HFF-Myc (cell line): Measurements from ENCODE around the gene HSBP1.

Experiments used
- DNase-seq: peaks from one replicate; pipeline ENCODE4 v3.0.0-alpha.2; 2011; ENCODE audit warnings: low read depth; ENCODE audit errors: extremely low read depth
- H3K4me3 ChIP-seq: replicated peaks from 2 replicates; pipeline ENCODE4 v1.5.1; 2011; ENCODE audit warnings: low read depth, mild to moderate bottlenecking, control low read depth, low read length
- CTCF ChIP-seq: IDR thresholded peaks from 2 replicates; pipeline ENCODE4 v1.5.1; 2012; ENCODE audit warnings: mild to moderate bottlenecking, low read depth, low read length, control low read depth; ENCODE audit errors: missing control alignments

Gene HSBP1

GRCh38 chr16:83772806-83773205 lies 35.0 kb upstream of the HSBP1 start:
- no peak for DNase-seq
- TF ChIP-seq CTCF, result no peak

GRCh38 chr16:83774066-83774465 lies 33.7 kb upstream of the HSBP1 start:
- DNase-seq, result no peak
- no peak for TF ChIP-seq CTCF

More at GRCh38 chr16:83772806-83773205, 35.0 kb upstream of the HSBP1 start:
- no peak overlapping the region for H3K4me3 ChIP-seq

GRCh38 chr16:83776944-83777343 lies 30.8 kb upstream of the HSBP1 start:
- no peak for TF ChIP-seq CTCF
- H3K4me3 ChIP-seq, result no peak overlapping the region
- DNase-seq, result no peak

More at GRCh38 chr16:83774066-83774465, 33.7 kb upstream of the HSBP1 start:
- H3K4me3 ChIP-seq, result no peak overlapping the region

- no peak overlapping the region for H3K4me3 ChIP-seq
- no peak for DNase-seq
- no peak for TF ChIP-seq CTCF
Measured at GRCh38 chr16:83779886-83780285, 27.9 kb upstream of the HSBP1 start.

GRCh38 chr16:83785455-83785854 lies 22.3 kb upstream of the HSBP1 start:
- H3K4me3 ChIP-seq, result no peak overlapping the region
- no peak for TF ChIP-seq CTCF
- DNase-seq, result no peak

GRCh38 chr16:83789642-83790401 lies 18.0 kb upstream of the HSBP1 start:
- no peak overlapping the region for H3K4me3 ChIP-seq
- DNase-seq, result no peak
- TF ChIP-seq CTCF, result no peak

GRCh38 chr16:83791916-83792315 lies 15.9 kb upstream of the HSBP1 start:
- no peak for TF ChIP-seq CTCF
- H3K4me3 ChIP-seq, result no peak overlapping the region

More at GRCh38 chr16:83791916-83792315, 15.9 kb upstream of the HSBP1 start:
- DNase-seq, result no peak
